Measurements from ENCODE around the gene PLAAT5. TPM values are rescaled to one million over a fixed set of nuclear protein-coding genes. Genes with fewer than 3 reads are reported as not detected.
"Not testable (repeated sequence)": the region's sequence is repeated elsewhere in the genome, so short reads cannot be mapped to it uniquely, and the experiment has no call there.

The PLAAT5 gene
- total RNA-seq, 1 experiment from 2014 or later, result 2.3 TPM

GRCh38 chr11:63532799-63533475 is 42.0 kb upstream of the PLAAT5 start:
- POLR2A ChIA-PET, result interaction anchor here (0.5 kb wide), 1 partner anchor 148 kb away, joined by 3 read pairs; no protein-coding TSS in a partner anchor
- no TSS peak for BruUV-seq (replicated peaks)
- intact Hi-C loops (cut with micrococcal nuclease; ENCODE audit: unreplicated experiment), result loop anchor here (5.0 kb wide), 3 partner anchors 34 to 104 kb away; partner anchors contain the start of gene PLAAT5

DNA sequence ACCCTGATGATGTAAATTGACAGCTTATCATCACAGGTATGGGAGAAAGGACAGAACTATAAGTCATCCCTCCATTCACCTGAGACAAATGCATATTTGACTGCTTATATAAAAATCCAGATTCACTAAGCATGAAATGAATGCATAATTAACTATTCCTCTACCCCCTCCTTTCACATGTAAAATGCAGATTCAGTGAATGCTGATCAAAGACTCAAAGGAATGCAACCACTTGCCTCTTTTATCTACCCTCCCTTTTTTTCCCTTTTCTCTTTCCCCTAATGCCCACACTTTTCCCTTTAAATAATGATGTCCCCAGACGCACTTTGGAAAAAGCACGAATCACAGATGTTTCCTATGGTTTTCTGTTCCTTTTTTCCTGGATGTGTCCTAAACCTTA is 41.1 kb upstream of the PLAAT5 start:
- peaks cover 67% of the 10 kb centered on the region for H3K4me1 ChIP-seq
- peaks cover 53% of the 10 kb centered on the region for H3K4me1 Mint-ChIP-seq (ENCODE audit: low read depth, unreplicated experiment)
- peak overlapping the region; percentile 95 for H3K27ac Mint-ChIP-seq (ENCODE audit: unreplicated experiment)
- ChIA-PET CTCF (no interaction called here), POLR2A (no interaction called here)
- no peak overlapping the region for H3K4me3 ChIP-seq (ENCODE audit: low read depth, low read length)
- no peaks in the 10 kb centered on the region for H3K9me3 Mint-ChIP-seq (ENCODE audit: unreplicated experiment)
- TF ChIP-seq CTCF (IDR thresholded peaks at IDR 0.05; ENCODE audit: insufficient read depth in 1 of 2, low read depth in 1 of 2, low read length in 1 of 2, severe bottlenecking in 1 of 2, unreplicated experiment in 1 of 2), result no peak
- H3K4me3 Mint-ChIP-seq (ENCODE audit: unreplicated experiment), result peak overlapping the region; percentile 25
- H3K27me3 ChIP-seq (replicated peaks; ENCODE audit: control insufficient read depth, insufficient read depth, low read length), result no peaks in the 10 kb centered on the region
- H3K9me3 ChIP-seq, result no peaks in the 10 kb centered on the region
- intact Hi-C loops (cut with micrococcal nuclease; ENCODE audit: unreplicated experiment), result loop anchor here (5.0 kb wide), 3 partner anchors 35 to 105 kb away; partner anchors contain the start of gene PLAAT5
- BruUV-seq (replicated peaks), result no TSS peak
- H3K27me3 Mint-ChIP-seq (ENCODE audit: insufficient read depth, unreplicated experiment), result no peaks in the 10 kb centered on the region
- H3K36me3 ChIP-seq (ENCODE audit: control insufficient read depth, insufficient read depth, low read length), result no peaks in the 10 kb centered on the region
- no peak for DNase-seq
- H3K36me3 Mint-ChIP-seq (ENCODE audit: insufficient read depth, unreplicated experiment), result peaks cover 9% of the 10 kb centered on the region

More at GRCh38 chr11:63532799-63533475, 42.0 kb upstream of the PLAAT5 start:
- H3K36me3 Mint-ChIP-seq (ENCODE audit: insufficient read depth, unreplicated experiment), result peaks cover 1% of the 10 kb centered on the region
- no peak for TF ChIP-seq CTCF (IDR thresholded peaks at IDR 0.05; ENCODE audit: insufficient read depth in 1 of 2, low read depth in 1 of 2, low read length in 1 of 2, severe bottlenecking in 1 of 2, unreplicated experiment in 1 of 2)
- no peaks in the 10 kb centered on the region for H3K27me3 ChIP-seq (replicated peaks; ENCODE audit: control insufficient read depth, insufficient read depth, low read length)
- no peaks in the 10 kb centered on the region for H3K27me3 Mint-ChIP-seq (ENCODE audit: insufficient read depth, unreplicated experiment)
- DNase-seq, result no peak
- H3K9me3 Mint-ChIP-seq (ENCODE audit: unreplicated experiment), result no peaks in the 10 kb centered on the region
- peaks cover 60% of the 10 kb centered on the region for H3K4me1 ChIP-seq
- peak overlapping the region; percentile 95 for H3K27ac Mint-ChIP-seq (ENCODE audit: unreplicated experiment)
- no peak overlapping the region for H3K4me3 Mint-ChIP-seq (ENCODE audit: unreplicated experiment)
- H3K36me3 ChIP-seq (ENCODE audit: control insufficient read depth, insufficient read depth, low read length), result no peaks in the 10 kb centered on the region
- H3K4me3 ChIP-seq (ENCODE audit: low read depth, low read length), result no peak overlapping the region
- CTCF ChIA-PET, result interaction anchor here (0.9 kb wide), 1 partner anchor 54 kb away, joined by 3 read pairs; no protein-coding TSS in a partner anchor
- H3K9me3 ChIP-seq, result no peaks in the 10 kb centered on the region
- H3K4me1 Mint-ChIP-seq (ENCODE audit: low read depth, unreplicated experiment), result peaks cover 48% of the 10 kb centered on the region

DNA sequence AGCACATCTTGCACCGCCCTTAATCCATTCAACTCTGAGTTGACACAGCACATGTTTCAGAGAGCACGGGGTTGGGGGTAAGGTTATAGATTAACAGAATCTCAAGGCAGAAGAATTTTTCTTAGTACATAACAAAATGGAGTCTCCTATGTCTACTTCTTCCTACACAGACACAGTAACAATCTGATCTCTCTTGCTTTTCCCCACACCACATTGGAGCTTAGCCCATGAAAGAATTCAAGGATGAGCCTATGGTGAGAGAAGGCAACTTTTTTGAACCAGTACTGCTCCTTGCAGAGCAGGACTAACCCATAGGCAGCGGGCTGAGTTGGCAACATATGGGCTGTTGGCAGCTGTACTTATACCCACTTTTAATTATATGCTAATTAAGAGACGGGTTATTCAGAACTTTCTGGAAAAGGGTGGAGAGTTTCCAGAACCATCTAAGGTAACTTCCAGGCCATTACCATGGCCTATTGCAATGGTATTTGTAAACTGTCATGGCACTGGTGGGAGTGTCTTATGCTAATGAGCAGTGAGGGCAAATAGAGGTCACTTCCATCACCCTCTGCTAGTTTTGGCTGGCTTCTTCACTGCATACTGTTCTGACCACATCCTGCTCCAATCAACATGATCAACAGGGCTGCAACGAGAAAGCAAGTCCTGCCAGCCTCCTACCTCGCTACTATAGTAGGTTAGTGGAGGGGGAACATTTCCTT is 40.3 kb upstream of the PLAAT5 start:
- BruUV-seq (replicated peaks); H3K9me3 Mint-ChIP-seq (ENCODE audit: unreplicated experiment); POLR2A ChIA-PET; H3K27me3 ChIP-seq (replicated peaks; ENCODE audit: control insufficient read depth, insufficient read depth, low read length); H3K36me3 ChIP-seq (ENCODE audit: control insufficient read depth, insufficient read depth, low read length); CTCF ChIA-PET; H3K4me3 ChIP-seq (ENCODE audit: low read depth, low read length); H3K36me3 Mint-ChIP-seq (ENCODE audit: insufficient read depth, unreplicated experiment); H3K27me3 Mint-ChIP-seq (ENCODE audit: insufficient read depth, unreplicated experiment); H3K9me3 ChIP-seq: not testable (repeated sequence)
- DNase-seq, result peak; percentile 45 to 66
- Mint-ChIP-seq H3K27ac (ENCODE audit: unreplicated experiment) (peak overlapping the region; percentile 95), H3K4me3 (ENCODE audit: unreplicated experiment) (peak overlapping the region; percentile 48), H3K4me1 (ENCODE audit: low read depth, unreplicated experiment) (peaks cover 53% of the 10 kb centered on the region)
- intact Hi-C loops (cut with micrococcal nuclease; ENCODE audit: unreplicated experiment), result loop anchor here (5.0 kb wide), 3 partner anchors 36 to 106 kb away; partner anchors contain the start of gene PLAAT5
- peaks cover 64% of the 10 kb centered on the region for H3K4me1 ChIP-seq
